ENCODE results near the gene METRNL.

METRNL gene

DNA sequence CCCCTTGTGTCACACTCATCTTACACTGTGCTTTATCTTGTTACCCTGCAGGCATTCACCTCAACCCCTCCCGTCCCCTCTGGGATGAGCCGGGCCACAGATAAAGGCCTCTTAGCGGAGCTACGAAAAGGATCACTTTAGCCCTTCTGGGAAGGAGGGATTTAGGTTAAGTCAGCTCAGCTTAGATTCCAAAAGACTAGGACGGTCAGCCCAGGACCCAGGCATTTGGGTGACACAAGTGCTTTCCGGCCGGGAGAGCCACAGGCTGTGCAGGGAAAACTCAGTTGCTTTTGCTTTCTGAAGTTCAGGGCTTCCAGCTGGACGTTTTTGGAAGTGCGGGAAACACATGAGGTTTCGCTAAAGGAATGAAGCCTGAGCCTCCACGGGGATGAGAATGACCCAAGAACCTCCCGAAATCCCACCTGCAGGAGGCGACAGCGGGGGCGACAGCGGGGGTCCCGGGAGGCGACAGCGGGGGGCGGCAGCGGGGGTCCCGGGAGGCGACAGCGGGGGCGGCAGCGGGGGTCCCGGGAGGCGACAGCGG, 11.6 kb upstream of the METRNL start:
- DNase-seq: peak; percentile 27

DNA sequence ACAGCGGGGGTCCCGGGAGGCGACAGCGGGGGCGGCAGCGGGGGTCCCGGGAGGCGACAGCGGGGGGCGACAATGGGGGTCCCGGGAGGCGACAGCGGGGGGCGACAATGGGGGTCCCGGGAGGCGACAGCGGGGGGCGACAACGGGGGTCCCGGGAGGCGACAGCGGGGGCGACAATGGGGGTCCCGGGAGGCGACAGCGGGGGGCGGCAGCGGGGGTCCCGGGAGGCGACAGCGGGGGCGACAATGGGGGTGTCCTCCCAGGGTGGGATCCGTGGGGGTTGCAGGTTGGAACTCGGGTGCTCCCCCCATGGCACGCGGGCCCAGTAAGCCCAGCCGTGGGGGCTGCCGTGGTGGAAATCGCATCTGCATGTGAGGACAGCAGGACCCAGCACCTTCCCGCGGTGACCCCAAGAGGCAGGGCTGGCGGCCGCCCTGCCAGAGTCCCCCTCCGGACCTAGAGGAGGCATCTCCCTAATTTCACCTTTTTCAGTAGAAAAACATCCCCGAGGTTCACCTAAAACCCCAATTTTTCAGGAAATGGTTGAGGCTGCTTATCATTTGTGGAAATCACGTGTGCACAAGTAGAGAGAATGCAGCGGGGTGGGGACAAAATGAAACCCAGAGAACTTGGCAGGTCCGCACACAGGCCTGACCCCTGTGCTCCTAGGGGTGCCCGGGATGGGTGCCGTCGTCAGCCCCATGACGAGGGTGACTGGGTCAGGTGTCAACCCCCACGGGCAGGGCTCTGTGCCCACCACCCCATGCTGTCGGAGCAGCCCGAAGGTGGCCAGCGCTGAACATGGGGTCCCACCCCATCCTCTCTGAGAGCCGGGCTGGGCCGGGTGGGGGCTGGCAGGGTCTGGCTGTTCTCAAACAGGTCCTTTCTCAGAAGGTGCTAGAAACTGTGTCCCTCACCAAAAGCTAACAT, 10.5 kb upstream of the METRNL start:
- DNase-seq: no peak

DNA sequence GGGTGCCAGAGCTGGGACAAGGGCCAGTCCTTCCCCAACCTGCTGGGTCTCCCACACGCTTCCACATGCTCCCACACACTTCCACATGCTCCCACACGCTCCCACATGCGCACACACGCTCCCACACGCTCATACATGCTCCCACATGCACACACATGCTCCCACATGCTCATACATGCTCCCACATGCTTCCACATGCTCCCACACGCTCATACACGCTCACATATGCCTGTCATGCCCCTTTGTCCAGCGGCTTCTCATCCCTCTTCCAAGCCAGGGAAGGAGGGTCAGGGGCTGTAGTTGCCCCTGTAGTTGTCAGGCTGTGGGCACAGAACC, 9.9 kb upstream of the METRNL start:
- no peak for DNase-seq

DNA sequence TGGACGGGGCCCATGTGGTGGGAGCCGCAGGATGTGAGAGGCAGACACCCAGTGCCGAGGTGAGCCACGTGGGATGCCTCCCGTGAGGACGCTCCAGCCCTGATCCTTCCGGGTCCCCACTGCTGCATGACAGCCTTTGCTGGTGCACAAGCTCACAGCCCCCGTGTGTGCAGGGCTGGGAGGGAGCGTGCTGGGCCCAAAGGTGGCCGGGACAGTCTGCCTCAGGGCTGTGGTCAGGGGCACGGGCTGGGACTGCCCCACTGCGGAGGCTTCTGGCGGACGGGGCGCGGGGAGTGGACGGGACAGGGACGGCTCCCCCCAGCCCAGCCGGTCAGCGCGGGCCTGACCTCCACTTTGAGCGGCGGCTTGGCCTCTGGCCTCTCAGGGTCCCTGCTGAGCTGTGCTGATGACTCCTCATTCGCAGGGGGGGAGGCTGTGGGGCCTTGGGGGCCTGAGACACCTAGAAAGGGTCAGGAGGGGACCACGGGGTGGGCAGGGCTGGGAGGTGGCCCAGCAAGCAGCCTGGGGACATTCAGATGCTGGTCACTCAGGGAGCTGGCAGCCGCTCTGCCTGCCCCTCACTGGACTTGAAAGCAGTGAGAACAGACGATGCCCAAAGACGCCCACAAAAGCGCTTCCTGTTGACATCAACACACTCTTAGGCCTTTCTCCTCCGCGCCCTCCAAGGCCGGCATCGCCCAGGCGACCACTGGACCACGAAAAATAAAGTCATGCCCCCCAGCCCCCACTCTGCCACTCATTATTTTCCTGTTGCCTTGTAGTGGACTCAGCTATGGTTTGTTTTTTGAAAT, 9.3 kb upstream of the METRNL start:
- DNase-seq: no peak

DNA sequence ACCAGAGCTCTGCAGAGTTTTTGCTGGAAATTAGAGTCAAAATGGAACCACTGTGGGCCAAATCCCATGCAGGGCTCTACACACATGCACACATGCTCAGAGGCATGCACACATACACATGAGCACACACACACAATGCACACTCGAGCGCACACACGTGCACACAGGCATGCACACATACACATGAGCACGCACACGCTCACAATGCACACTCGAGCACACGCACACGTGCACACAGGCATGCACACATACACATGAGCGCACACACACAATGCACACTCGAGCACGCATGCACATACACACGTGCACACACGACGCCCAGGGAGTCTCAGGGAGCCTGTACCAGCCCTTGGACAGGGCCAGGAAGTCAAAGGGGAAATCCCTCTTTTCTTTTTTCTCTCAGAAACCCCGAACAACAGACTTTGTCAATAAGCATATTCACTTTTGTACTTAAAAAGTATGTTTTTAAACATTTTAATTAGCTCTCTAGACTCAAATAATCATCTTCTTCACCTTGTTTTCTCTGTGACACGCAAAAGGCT, 8.5 kb upstream of the METRNL start:
- no peak for DNase-seq

DNA sequence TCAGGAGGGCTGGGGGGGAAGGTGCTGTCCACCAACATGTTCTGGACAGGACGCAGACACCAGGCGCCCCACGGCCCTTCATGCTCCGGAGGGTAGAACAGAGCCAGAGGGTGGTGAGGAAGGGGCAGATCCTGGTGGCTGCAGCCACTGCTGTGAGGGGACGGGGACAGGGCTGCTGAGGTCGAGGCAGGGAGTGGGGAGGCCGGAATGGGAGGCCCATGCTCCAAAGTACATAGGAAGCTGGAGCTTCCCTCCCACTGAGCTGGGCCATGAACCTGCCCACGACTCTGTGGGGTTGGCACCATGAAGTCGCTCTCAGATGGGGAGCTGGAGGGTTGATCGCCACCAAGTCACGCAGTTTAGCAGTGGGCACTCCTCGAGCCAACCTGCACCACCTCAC, 8.0 kb upstream of the METRNL start:
- no peak for DNase-seq

DNA sequence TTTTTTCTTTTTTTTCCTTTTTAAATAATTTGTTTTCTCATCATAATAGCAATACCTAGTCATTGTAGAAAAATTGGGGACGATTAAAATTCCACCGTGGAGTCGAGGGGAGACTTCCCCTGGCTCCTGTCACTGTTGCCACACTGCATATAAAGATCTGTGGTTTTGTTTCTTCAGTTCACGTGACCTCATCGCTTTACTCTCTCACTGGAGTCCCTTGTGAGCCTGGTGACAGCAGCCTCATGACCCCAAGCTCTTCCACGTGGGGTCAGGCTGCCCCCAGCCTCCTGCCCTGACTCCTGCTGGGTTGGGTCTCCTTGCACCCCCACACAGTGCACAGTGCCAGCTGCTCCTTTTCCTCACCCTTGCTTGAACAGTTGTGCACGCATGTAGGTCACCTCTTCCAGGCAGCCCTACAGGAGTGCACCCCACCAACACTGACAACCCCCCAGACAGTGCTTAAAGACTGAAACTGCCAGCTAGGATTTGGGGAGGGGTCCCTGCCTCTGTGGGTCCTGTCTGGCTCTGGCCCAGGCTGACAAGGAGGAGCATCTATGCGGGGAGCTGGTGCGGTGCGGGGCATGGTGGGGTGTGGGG, 7.3 kb upstream of the METRNL start:
- DNase-seq: no peak

DNA sequence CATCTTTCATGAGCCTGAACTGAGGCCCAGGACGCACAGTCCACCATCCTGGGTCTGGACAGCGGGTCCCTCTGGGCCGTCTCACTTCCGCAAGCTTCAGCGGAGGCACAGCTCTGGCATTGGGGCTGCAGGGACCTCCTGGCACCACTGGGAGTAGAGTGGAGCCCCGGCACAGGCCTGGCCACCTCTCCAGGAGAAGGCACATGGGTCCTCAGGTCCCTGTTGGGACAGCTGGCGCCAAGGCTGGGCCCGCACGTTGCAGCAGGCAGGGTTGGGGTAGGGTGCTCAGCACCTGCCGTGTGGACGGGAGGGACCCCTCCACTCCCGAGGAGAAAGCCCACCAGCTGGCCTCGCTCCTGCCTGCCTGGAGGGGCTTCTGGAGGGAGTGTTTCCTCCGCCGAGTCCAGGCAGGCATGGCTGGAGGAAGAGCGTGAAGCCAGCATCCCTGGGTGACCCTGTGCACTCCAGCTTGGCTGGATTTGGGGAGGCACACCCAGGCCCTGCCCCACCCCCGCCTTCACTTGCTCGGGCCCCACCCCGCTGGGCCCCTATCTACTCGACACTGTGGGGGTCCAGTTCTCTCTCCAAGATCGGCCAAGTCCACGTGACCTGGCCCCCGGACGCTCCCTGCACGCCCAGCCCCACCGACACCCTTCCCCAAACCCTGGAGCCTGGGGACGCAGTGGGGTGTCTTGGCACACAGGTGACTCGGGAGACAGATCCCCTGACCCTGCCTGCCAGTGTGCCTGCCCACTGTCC, 6.6 kb upstream of the METRNL start:
- no peak for DNase-seq

DNA sequence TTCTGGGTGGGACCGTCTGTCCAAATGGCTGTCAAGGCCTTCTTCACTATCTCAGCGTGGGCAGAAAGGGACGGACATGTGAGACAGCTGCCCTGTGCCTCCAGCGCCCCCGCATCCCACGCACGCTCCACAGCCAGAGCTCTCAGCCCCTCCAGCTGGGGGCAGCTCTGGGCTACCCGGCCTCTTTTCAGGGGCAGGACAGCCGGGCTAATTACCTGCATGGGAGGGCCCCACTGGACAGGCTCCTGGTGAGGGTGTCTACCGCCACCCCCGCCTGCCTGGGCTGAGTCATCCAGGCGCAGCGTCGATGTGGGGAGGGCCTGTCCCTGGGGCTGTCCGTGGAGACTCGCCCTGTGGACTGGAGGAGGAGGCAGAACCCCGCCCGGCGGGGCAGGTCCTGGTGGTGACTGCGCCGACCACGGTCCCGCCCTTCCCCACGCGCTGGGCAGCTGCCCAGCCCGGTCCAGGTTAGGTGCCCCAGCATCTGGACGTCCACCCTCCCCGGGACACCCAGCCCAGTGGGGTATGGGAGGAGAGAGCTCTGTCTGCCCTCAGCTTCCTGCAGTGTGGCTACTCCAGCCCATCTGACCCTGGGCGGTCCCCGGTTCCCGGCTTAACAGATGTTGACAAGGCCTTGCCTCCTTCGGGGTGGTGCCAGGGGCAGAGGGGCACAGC, 5.9 kb upstream of the METRNL start:
- DNase-seq: no peak

DNA sequence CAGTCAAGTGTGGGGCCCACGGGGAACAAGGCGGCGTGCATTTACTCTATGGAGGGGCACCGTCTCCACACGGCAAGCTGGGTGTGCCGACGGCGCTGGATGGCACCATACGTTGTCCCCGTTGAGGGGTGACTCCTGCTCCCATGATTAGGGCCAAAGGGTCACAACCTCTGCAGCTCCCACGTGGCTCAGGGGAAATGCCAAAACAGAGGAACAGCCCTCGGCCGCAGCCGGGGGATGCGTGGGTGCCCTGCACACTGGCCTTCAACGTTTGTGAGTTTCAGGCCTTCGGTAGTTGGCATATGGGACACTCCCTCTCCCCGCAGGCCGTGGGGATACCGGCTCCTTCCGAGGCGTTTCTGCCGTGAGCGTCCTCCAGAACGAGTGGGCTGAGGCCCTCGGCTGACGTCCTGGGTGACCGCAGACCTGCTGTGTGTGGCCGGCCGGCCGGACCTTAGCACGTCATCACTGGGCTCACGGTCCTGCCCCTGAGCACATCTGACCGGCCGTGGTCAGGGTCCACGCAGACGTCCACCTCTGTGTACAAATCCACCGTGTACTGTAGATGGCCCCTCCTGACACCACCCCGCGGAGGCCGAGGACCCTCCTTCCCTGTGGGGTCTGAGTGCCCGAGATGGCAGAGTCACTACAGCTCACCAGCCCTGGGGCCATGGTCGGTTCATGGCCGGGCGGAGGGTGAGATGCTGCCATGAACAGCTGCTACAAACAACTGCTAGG, 4.8 kb upstream of the METRNL start:
- DNase-seq: no peak

DNA sequence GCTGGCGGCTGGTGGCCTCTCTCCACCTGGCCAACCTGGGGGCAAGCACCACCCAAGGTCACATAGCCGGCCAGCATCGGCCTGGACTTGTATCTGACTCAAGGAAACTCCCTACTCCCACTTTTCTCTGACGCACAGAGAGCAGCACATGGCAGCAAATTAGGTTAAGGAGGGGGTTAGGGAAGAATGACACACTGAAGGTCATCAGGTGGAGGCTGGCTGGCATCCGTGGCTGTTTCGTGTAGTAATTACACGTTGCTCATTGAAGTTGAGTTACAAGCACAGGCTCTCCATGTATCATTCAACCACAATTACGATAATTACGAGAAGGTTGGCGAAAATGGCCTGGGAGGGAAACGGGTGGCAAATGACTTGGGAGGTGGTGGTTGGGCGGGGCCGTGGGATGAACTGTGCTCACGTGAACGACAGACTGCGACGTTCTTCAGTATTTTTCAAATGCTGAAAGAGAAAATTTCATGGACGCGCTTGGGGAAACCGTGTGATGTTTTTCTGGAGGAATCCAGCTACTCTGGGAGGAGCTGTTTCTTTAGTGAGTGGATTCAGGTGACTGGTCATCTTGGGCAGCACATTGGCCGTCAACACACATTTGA, 4.0 kb upstream of the METRNL start:
- DNase-seq: no peak

DNA sequence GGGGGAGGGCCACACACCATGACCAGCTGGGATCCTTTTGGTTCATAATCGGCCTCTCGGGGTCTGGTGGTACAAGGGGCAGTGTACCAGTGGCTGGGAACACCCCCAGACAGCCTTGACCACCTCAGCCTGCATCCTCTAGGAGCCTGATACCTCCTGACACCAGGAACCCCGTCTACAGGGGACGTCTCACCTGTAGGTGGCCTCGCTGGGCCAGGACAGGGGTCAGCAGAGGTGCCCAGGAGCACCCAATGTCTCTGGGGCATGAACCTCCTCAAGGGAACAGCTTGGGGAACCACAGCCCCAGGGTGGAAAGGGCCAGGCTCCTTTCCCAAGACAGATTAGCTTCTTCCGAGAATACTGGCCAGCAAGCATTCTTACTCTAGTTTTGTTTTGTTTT, 2.5 kb upstream of the METRNL start:
- DNase-seq: no peak

DNA sequence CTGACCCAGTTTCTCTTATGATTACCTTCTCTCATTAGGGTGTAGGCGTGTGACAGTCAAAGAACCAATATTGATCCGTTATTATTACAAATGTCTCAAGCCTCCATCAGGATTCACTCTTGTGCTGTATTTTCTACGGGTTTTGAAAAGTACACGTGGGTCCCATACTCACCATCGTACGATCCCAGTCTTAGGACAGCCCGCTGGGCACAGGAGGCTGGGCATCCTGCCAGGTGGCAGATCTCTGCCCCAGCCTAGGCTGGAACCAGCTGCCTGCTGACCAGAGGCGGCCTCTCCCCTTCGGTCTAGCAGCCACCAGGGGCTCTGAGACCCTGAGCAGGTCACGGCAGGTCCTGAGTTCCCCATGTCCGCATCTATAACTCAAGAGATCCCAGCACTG, 2.0 kb upstream of the METRNL start:
- DNase-seq: no peak

DNA sequence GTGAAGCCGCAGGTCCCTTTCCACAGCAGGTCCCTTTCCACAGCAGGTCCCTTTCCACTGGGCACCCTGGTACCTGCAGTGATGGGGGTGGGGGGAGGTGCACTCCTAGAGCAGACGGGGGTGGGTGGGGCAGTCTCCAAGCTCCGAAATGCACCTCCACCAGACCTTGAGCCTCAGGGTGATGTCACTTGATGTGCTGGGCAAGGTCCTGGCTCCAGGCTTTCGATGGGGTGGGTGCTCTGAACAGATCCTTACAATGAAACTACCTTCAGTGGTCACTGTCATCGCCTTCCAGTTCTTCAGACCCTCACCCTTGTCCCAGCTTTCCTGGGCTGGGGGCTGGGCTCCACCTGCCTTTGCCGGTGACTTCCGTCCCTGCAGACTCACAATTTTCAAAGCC, 1.5 kb upstream of the METRNL start:
- DNase-seq: no peak

DNA sequence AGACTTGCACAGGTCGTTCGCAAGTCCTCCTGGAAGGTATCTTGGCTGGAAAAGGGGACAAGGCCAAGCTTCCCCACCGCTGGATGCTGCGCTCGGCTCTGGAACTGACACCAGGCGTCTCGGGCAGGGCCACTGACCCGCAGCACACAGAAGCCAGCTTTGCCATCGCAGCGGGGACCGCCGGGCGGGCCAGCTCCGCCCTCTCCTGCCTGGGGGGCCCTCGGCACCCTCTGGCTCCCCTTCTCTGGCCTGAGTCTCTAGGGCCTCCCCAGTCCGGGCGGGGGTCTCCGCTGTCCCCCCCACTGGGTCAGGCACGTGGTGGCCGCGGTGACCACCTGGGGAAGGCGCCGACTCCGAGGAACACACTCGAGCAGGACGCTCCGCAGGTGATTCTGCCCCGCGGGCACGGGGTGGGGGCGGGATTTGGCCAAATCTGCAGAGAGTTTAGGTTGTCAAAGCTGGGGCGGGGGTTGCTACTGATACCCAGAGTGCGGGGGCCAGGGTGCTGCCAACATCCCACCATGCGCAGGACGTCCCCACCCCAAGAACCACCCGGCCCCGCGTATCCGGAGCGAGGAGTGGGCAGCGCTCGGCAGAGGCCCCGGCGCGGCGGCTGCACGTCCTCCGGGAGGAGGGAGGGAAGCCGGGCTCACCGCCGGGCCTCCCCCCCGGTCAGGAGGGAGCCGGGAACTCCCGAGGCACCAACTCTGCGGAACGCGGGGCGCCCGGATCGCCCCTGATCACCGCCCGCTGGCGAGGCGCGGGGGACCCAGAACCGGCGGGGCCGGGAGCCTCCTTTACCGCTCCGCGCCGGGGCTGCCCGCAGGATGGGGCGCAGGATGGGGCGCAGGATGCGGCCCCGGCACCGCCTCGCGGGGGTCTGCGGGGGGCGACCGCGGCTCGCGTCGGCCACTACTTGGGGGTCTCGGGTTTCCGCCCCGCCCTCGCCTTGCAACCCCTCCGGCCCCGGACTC, 744 bp upstream of the METRNL start:
- DNase-seq: no peak

DNA sequence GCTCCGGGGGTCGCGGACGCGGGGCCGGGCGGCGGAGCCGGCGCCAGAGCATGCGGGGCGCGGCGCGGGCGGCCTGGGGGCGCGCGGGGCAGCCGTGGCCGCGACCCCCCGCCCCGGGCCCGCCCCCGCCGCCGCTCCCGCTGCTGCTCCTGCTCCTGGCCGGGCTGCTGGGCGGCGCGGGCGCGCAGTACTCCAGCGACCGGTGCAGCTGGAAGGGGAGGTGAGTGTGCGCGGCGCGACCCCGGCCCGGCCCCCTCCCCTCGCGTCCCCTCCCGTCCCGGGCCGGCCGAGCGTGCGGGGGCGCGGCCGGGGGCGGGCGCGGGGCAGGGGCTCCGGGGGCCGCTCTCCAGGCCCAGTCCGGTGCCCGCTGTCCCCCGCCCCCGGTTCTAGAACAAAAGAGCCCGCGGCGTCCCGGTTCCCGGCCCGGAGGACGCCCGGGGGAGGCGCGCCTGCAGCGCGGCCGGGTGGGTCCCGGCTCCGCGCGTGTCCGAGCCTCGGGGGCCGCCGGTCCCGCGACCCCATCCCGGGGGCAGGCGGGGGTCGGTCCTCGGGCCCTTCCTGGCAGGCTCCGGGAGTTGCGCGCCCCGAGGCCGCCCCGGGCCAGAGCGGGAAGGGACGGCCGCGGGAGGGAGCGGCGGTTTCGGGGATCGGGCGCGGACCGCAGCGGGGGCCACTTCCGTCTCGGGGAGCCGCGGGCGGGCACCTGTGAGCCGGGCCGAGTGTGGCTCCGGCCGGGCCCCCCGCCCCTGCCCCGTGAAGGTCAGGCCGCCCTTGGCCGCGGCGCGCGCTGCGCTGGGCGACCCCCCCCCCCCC, 563 bp downstream of the METRNL start:
- DNase-seq: no peak

DNA sequence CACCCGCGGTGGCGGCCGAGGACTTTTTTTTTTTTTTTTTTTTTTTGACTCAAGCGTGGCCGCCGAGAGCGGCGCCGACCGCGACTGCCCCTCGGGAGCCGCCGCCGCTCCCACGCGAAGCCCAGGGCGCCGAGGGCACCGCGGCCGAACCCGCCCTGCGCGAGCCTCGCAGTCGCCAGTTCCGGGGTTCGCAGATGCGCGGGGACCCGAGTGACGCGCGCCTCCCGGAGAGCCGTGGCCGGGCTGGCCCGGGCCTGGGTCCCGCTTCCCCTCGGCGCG, 1.1 kb downstream of the METRNL start:
- no peak for DNase-seq

DNA sequence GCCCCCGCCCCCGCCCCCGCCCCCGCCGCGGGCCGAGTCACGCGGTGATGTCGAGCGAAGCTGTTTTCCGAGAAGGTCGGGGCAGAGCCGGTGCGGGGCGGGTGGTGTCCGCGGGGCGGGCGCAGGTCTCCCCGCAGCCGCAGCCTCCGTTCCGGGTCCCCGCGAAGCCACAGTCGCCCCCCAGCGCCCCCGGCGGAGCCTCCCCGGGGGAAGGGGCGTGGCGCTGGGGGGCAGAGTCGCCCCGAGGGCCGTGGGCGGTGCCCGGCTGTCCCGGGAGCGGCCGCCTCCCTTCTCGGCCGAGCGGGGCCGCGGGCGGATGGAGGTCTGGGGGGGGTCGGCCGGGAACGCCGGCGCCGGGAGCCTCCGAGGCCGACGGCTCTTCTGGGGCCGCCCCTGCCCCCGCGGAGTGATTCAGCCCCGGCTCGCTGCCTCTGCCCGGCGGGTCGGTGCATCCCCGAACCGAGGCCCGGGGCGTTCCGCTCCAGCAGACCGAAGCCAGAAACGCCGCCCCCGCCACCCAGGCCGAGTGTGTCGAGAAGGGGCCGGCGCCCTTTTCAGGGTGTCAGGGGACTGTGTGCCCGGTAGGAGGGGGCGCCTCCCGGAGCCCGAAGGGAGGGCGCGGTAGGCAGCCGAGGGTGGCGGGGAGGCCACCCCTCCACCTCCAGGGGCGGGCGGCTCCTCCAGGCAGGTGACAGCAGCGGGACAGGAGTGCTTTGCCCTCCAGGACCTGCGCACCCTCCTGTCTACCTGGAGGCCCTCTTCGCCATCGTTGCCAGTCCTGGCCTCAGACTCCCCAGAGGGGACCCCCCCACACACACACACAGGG, 1.7 kb downstream of the METRNL start:
- DNase-seq: peak; percentile 69

Measured in right hindlimb (tissue), 1 donor.